HG03457 (cell line): ENCODE results near the gene RIMBP2.

ENCODE experiments used
- ATAC-seq: cut with Tn5 transposase; IDR thresholded peaks from one replicate; pipeline ENCODE4 v1.9.1; 2021; ENCODE audit warnings: moderate number of reproducible peaks; ENCODE audit not compliant: unreplicated experiment

The RIMBP2 gene

GRCh38 chr12:130577351-130577750 lies 138.7 kb downstream of the RIMBP2 start:
- ATAC-seq, result no peak

- ATAC-seq, result no peak
Observed at GRCh38 chr12:130576371-130576816, 139.7 kb downstream of the RIMBP2 start.

- no peak for ATAC-seq
Observed at GRCh38 chr12:130574402-130574801, 141.7 kb downstream of the RIMBP2 start.

GRCh38 chr12:130573766-130574165 lies 142.3 kb downstream of the RIMBP2 start:
- ATAC-seq, result no peak

GRCh38 chr12:130573235-130573634 lies 142.9 kb downstream of the RIMBP2 start:
- ATAC-seq, result no peak

GRCh38 chr12:130572553-130572952 lies 143.5 kb downstream of the RIMBP2 start:
- no peak for ATAC-seq

- no peak for ATAC-seq
Observed at GRCh38 chr12:130571734-130572133, 144.4 kb downstream of the RIMBP2 start.

- ATAC-seq, result no peak
Observed at GRCh38 chr12:130571089-130571488, 145.0 kb downstream of the RIMBP2 start.

- no peak for ATAC-seq
Observed at GRCh38 chr12:130569521-130569920, 146.6 kb downstream of the RIMBP2 start.

- no peak for ATAC-seq
Observed at GRCh38 chr12:130568501-130568900, 147.6 kb downstream of the RIMBP2 start.

GRCh38 chr12:130568041-130568440 lies 148.1 kb downstream of the RIMBP2 start:
- ATAC-seq, result no peak

GRCh38 chr12:130566446-130567155 lies 149.5 kb downstream of the RIMBP2 start:
- ATAC-seq, result no peak

- ATAC-seq, result no peak
Observed at GRCh38 chr12:130565189-130565588, 150.9 kb downstream of the RIMBP2 start.

GRCh38 chr12:130563323-130563722 lies 152.8 kb downstream of the RIMBP2 start:
- ATAC-seq, result no peak

GRCh38 chr12:130562716-130563115 lies 153.4 kb downstream of the RIMBP2 start:
- ATAC-seq, result no peak

- no peak for ATAC-seq
Observed at GRCh38 chr12:130560321-130560720, 155.8 kb downstream of the RIMBP2 start.

- ATAC-seq, result no peak
Observed at GRCh38 chr12:130559806-130560205, 156.3 kb downstream of the RIMBP2 start.

- no peak for ATAC-seq
Observed at GRCh38 chr12:130557886-130558765, 158.0 kb downstream of the RIMBP2 start.

- ATAC-seq, result no peak
Observed at GRCh38 chr12:130557201-130557600, 158.9 kb downstream of the RIMBP2 start.

GRCh38 chr12:130556486-130557055 lies 159.5 kb downstream of the RIMBP2 start:
- no peak for ATAC-seq

GRCh38 chr12:130555628-130556485 lies 160.2 kb downstream of the RIMBP2 start:
- ATAC-seq, result no peak
